SK-N-SH (cell line): Measurements from ENCODE around the gene PRR33.

ENCODE experiments used
- CHD2 ChIP-seq: fragments of 150-350 bp; IDR thresholded peaks from 2 replicates; pipeline ENCODE4 v1.6.1; 2018; ENCODE audit warnings: low read length; ENCODE audit not compliant: partially characterized antibody
- CTCF ChIP-seq: fragments of 200-600 bp; sonication (generic); IDR thresholded peaks from 2 replicates; pipeline ENCODE4 v1.6.1; 2017; ENCODE audit warnings: antibody characterized with exemption, mild to moderate bottlenecking, moderate library complexity
- EZH2phosphoT487 ChIP-seq: fragments of 200-600 bp; sonication (generic); IDR thresholded peaks from 2 replicates; pipeline ENCODE4 v1.6.1; 2017; ENCODE audit warnings: low read depth, mixed run types, mild to moderate bottlenecking, antibody characterized with exemption, moderate library complexity, borderline replicate concordance
- FOSL2 ChIP-seq: IDR thresholded peaks from 2 replicates; pipeline ENCODE4 v1.4.0; 2012; ENCODE audit warnings: low read depth, mild to moderate bottlenecking, moderate library complexity, borderline replicate concordance
- FOXJ3 ChIP-seq: sonication (generic); formaldehyde crosslinking; IDR thresholded peaks from 2 replicates; pipeline ENCODE4 v1.5.1; 2020; ENCODE audit warnings: mild to moderate bottlenecking, missing genetic modification reagents
- GABPA ChIP-seq: IDR thresholded peaks from 2 replicates; pipeline ENCODE4 v1.4.0; 2012; ENCODE audit warnings: low read depth, mild to moderate bottlenecking
- MEF2A ChIP-seq: IDR thresholded peaks from 2 replicates; pipeline ENCODE4 v1.4.0; 2012; ENCODE audit warnings: low read depth, borderline replicate concordance
- SIN3A ChIP-seq: IDR thresholded peaks from 2 replicates; pipeline ENCODE4 v1.6.1; 2012; ENCODE audit warnings: low read depth, mild to moderate bottlenecking, low read length, moderate library complexity, borderline replicate concordance
- TAF1 ChIP-seq: IDR thresholded peaks from 2 replicates; pipeline ENCODE4 v1.6.1; 2012; ENCODE audit warnings: low read depth, mild to moderate bottlenecking, low read length, moderate library complexity, borderline replicate concordance

DNA sequence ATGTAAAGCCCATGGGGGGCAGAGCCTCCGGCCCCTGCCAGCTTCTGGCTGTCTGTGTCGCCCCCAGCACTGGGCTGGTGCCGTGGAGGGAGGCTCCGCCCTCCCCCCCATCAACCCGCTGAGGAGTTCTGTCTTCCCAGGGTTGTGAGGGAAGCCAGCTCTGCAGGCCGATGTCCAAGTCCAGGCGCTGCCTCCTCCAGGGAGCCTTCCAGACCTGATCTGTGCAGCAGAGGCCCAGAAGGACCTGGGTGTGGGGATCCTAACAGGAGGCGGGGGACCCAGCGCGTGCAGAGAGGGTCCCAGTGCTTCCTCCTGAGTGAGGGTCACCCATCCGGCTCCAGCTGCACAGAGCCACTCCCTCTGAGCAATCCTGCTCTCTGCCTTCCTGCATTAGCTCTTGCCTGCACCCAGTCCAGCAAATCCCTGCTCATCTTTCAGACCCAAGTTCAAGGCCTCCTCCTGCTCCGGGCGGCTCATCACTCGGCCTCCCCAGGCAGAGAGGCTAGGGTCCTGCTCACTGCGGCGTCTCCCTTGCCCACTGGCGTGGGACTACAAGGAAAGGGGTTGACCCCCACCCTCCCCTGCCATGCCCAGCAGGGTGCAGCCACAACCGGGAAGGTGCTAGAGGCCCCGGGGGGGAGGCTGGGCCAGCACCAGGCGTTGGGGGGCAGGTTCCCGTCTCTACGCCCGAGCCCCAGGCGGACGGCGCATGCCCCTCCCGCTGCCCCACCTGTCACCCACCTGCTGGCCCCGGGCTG is 16.4 kb downstream of the PRR33 start:
- TF ChIP-seq GABPA, result no peak
- no peak for TF ChIP-seq TAF1
- no peak for TF ChIP-seq CTCF
- TF ChIP-seq SIN3A, result no peak
- no peak for TF ChIP-seq FOSL2
- no peak for TF ChIP-seq EZH2phosphoT487
- TF ChIP-seq FOXJ3 (CRISPR knock-in tag), result no peak
- TF ChIP-seq CHD2, result no peak
- no peak for TF ChIP-seq MEF2A
